Measurements from ENCODE around the gene PLA2G3. TPM values are rescaled to one million over a fixed set of nuclear protein-coding genes. Genes with fewer than 3 reads are reported as not detected.

The PLA2G3 gene
- total RNA-seq, 2 experiments from 2014 or later: not detected

DNA sequence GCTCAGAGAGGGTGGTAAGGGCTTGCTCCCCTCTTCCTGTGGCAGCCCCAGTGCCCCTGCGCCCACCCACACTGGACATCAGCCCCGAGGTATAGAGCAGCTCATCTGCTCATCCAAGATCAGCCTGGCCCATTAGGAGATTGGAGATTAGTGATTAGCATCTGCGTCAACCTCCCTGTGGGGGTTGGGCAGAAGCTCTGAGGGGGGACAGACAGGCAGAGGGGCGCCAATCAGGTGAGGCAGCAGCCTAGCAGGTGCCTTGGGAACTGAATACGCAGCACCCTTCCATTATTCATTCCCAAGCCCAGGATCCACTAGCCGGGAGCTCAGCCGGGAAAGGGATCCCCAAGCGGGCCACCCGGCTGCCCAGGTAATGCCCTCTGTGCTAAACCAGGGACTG lies 48.1 kb downstream of the PLA2G3 start:
- Mint-ChIP-seq H3K36me3 (ENCODE audit: low read depth) (peaks cover 14% of the 10 kb centered on the region), H3K4me1 (no peaks in the 10 kb centered on the region), H3K27ac (no peak overlapping the region), H3K9me3 (no peaks in the 10 kb centered on the region), H3K27me3 (no peaks in the 10 kb centered on the region), H3K4me3 (no peak overlapping the region)
- CTCF ChIA-PET: interaction anchor here (1.1 kb wide), 1 partner anchor 16 kb away, joined by 3 read pairs; no protein-coding TSS in a partner anchor
- DNase-seq: no peak
- POLR2A ChIA-PET: no interaction called here

DNA sequence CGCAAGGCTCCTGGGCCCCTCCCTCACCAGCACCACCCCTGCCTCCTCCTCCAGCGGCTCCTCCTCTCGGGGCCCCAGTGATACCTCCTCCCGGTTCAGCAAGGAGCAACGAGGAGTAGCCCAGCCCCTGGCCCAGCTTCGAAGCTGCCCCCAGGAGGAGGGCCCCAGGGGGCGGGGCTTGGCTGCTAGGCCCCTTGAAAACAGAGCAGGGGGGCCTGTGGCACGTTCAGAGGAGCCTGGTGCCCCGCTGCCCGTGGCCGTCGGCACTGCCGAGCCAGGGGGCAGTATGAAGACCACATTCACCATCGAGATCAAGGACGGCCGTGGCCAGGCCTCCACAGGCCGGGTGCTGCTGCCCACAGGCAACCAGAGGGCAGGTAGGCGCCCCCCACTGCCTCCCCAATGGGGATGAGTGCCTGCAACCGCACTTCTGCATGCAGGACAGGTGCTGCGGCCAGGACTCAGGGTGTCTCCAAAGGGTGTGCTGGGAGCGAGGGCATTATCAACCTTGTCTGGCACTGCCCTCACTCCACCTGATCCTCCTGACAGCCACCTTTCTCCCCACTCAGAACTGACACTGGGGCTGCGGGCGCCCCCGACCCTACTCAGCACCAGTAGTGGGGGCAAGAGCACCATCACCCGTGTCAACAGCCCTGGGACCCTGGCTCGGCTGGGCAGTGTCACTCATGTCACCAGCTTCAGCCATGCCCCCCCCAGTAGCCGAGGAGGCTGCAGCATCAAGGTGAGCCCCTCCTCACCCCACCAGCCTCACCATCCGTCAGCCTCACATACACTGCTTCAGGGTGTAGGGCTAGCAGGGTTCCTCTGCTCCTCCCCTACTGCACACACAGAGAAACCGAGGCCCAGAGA lies 49.0 kb downstream of the PLA2G3 start:
- Mint-ChIP-seq H3K4me3 (no peak overlapping the region), H3K36me3 (ENCODE audit: low read depth) (peaks cover 11% of the 10 kb centered on the region), H3K9me3 (no peaks in the 10 kb centered on the region), H3K27ac (no peak overlapping the region), H3K27me3 (no peaks in the 10 kb centered on the region), H3K4me1 (peaks cover 1% of the 10 kb centered on the region)
- POLR2A ChIA-PET: no interaction called here
- CTCF ChIA-PET: no interaction called here
- DNase-seq: no peak

DNA sequence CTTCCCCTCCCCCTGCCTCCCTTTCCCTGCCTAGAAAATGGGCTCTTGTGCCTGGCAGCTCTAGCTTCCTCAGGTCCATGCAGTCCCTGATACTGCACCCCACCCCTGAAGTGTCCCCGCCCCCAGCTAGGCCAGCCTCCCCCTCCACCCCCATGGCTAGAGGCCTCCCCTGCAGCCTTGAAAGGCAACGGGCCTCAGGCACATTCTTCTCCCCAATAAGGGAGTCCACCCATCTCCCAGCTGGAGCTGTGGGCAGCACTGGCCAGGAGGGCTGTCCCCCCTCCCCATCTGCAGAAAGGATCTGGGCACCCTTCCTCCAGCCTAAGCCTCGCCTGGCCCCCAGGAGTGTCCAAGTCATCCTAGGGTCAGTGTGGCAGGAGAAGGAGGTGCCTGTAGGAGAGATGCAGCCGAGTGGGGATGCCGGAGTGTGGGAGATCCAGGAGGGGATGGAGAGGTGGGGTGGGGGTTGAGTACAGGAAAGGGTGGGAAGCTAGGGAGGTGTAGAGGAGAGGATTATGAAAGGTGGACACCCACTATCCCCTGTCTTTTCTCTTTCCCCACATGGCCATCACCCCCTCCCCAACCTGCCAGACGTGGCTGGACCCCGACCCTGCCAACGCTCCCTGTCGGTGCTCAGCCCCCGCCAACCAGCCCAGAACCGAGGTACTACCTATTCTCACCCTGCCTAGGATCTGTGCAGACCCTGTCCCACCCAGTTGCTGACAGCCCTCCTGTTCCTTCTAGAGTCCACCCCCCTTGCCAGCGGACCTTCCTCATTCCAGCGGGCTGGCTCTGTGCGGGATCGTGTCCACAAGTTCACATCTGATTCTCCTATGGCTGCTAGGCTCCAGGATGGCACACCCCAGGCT lies 49.9 kb downstream of the PLA2G3 start:
- Mint-ChIP-seq H3K27me3 (no peaks in the 10 kb centered on the region), H3K9me3 (no peaks in the 10 kb centered on the region), H3K36me3 (ENCODE audit: low read depth) (peaks cover 4% of the 10 kb centered on the region), H3K27ac (no peak overlapping the region), H3K4me1 (peaks cover 3% of the 10 kb centered on the region), H3K4me3 (no peak overlapping the region)
- POLR2A ChIA-PET: no interaction called here
- CTCF ChIA-PET: no interaction called here
- DNase-seq: no peak

DNA sequence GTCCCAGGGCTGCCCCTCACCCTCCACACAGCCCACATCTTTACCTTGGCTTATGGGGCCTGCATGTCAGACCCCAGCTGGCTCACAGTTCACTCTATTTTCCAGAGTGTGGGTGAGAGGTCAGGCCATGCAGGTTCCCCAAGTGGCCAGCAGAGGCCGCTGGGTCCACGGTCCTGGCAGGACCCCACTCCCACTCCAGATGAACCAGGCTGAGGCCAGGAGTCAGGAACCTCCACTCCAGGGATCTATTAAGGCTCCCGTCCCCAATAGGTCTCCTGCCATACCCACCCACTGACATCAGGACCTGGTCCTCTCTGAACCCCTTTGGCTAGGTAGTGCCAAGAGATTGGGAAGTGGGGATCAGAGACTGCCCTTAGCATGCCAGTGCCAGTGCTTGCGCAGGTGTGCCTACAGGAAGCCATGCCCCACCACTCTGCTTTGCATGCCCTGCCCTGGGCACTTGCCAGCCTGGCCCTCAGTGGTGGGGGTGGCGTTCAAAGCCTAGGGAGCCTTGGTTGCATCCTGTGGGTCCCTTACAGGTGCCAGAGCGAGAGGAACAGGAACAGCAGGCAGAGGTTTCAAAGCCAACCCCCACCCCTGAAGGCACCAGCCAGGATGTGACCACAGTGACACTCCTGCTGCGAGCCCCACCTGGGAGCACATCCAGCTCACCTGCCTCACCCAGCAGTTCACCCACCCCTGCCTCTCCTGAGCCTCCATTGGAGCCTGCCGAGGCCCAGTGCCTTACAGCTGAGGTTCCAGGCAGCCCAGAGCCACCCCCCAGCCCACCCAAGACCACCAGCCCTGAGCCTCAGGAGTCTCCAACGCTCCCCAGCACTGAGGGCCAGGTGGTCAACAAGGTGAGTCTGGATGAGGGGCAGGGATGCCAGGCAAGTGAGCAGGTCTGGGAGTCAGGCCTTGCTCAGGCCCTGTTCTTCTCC lies 50.9 kb downstream of the PLA2G3 start:
- CTCF ChIA-PET: no interaction called here

DNA sequence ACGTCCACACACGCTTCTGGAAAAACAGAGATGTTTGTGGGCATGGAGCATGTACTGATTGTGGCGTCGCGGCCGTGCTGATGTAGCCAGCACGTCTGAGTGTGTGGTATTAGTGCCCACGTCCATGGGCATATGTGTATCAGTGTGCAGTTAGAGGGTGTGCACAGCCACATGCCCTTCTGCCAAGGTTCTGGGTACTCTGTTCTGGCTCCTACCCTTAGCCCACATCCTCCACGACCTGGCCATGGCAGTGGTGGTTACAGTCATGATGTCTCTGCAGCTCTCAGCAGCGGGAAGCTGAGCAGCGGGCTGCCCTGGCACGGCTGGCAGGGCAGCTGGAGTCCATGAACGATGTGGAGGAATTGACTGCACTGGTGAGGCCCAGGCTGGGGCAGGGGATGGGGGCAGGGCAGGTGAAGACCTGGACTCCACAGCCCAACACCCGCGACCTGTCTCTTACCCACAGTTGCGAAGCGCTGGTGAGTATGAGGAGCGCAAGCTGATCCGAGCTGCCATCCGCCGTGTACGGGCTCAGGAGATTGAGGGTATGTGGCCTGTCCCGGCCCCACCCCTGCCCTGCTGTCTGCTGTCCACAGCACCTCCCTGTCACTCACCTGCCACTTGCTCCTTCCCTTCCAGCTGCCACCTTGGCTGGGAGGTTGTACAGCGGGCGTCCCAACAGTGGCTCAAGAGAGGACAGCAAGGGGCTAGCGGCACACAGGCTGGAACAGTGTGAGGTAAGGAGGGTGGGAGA lies 51.9 kb downstream of the PLA2G3 start:
- ChIA-PET CTCF (no interaction called here), POLR2A (no interaction called here)
- H3K27ac Mint-ChIP-seq: no peak overlapping the region

More for the DNA sequence above, 50.9 kb downstream of the PLA2G3 start:
- POLR2A ChIA-PET: no interaction called here
- peak; percentile 46 for DNase-seq
- H3K27me3 Mint-ChIP-seq: no peaks in the 10 kb centered on the region
- H3K4me1 Mint-ChIP-seq: peaks cover 5% of the 10 kb centered on the region
- H3K9me3 Mint-ChIP-seq: no peaks in the 10 kb centered on the region
- H3K36me3 Mint-ChIP-seq (ENCODE audit: low read depth): peaks cover 4% of the 10 kb centered on the region
- no peak overlapping the region for H3K4me3 Mint-ChIP-seq
- no peak overlapping the region for H3K27ac Mint-ChIP-seq

DNA sequence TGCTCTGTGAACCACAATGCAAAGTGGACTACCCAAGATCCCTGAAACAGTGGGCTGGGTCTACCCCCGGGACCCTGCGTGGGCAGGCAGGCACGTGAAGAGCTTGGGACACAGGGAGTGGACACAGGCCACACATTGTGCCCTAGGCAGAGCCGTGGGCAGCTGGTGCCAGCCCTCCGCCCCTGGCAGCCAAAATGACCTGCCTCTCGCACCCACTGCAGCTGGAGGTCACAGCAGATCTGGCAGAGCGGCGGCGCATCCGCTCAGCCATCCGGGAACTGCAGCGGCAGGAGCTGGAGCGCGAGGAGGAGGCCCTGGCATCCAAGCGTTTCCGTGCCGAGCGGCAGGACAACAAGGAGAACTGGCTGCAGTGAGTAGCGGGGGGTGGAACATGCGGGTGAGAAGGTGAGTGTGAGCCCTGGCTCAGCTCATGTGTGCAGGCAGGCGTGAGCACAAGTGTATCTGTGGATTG lies 52.5 kb downstream of the PLA2G3 start:
- DNase-seq: no peak
- no peaks in the 10 kb centered on the region for H3K27me3 Mint-ChIP-seq
- peaks cover 22% of the 10 kb centered on the region for H3K4me1 Mint-ChIP-seq
- no peak overlapping the region for H3K27ac Mint-ChIP-seq
- H3K36me3 Mint-ChIP-seq (ENCODE audit: low read depth): peaks cover 4% of the 10 kb centered on the region
- no peak overlapping the region for H3K4me3 Mint-ChIP-seq
- CTCF ChIA-PET: no interaction called here
- POLR2A ChIA-PET: no interaction called here
- no peaks in the 10 kb centered on the region for H3K9me3 Mint-ChIP-seq

More for the DNA sequence above, 51.9 kb downstream of the PLA2G3 start:
- peaks cover 15% of the 10 kb centered on the region for H3K4me1 Mint-ChIP-seq
- no peaks in the 10 kb centered on the region for H3K9me3 Mint-ChIP-seq
- no peak for DNase-seq
- no peak overlapping the region for H3K4me3 Mint-ChIP-seq
- no peaks in the 10 kb centered on the region for H3K27me3 Mint-ChIP-seq
- peaks cover 4% of the 10 kb centered on the region for H3K36me3 Mint-ChIP-seq (ENCODE audit: low read depth)

DNA sequence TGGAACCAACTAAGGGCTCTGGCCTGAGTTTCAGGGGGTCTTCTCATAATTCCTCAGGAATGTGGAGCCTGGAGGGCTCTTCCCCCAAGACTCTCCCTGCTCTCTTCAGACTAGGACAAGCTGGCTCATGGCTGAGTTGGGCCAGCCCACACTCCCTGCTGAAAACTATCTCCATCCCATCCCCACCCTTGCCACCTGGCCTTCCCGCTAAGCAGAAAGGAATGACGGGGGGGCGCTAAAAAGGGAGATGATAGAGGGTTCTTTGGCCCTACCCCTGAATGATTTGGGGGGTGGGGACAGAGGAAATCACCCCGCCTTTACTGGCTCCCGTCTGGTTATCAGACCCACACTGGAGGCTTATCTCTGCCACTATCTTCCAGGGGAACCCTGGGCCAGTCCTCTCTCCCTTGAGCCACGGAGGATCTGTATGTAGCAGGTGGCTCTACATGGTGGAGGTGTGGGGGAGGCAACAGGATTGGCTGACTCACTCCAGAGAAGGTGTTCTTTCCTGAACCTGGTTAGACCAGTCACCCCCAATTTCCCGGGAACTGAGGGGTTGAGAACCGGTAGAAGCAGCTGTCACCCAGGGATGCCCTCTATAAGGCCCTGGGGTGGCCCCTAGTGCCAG lies 53.5 kb downstream of the PLA2G3 start:
- Mint-ChIP-seq H3K4me3 (no peak overlapping the region), H3K27me3 (no peaks in the 10 kb centered on the region), H3K36me3 (ENCODE audit: low read depth) (peaks cover 4% of the 10 kb centered on the region), H3K4me1 (peaks cover 31% of the 10 kb centered on the region), H3K27ac (no peak overlapping the region), H3K9me3 (no peaks in the 10 kb centered on the region)
- DNase-seq: no peak
- POLR2A ChIA-PET: interaction anchor here (2.0 kb wide), 1 partner anchor 20 kb away, joined by 9 read pairs; the partner anchor contains the start of gene SELENOM
- CTCF ChIA-PET: interaction anchor here (0.7 to 2.8 kb wide), 2 partner anchors 8 to 18 kb away, joined by 3 to 17 read pairs; no protein-coding TSS in a partner anchor

DNA sequence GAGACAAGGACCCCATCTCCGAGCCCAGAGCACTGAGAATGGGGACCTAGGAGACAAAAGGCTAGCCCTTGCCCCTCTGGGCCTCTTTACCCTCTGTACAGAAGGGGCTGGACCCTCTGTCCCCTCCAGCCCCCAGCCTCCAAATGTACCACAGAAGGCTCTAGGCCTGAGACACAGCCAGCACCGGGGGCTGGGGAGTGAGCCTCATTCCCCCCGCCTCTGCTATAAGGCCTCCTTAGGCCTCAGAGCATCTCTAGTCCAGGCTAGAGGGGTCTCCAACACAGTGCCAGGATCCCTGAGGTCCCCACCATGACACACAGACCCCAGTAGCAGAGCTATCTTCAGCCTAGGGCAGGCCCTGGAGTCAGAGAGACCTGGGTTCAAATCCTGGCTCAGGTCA lies 54.4 kb downstream of the PLA2G3 start:
- H3K27me3 Mint-ChIP-seq: no peaks in the 10 kb centered on the region
- H3K9me3 Mint-ChIP-seq: no peaks in the 10 kb centered on the region
- DNase-seq: no peak
- H3K4me3 Mint-ChIP-seq: peak overlapping the region; percentile 76
- ChIA-PET CTCF (interaction anchor here (0.7 to 4.5 kb wide), 11 partner anchors 9 to 323 kb away, joined by 3 to 42 read pairs (median 9); partner anchors contain the start of genes MORC2, RNF185, SELENOM and TUG1), POLR2A (interaction anchor here (1.4 to 4.1 kb wide), 6 partner anchors 21 to 451 kb away, joined by 3 to 40 read pairs (median 6); partner anchors contain the start of genes MORC2, SELENOM and TUG1)
- H3K27ac Mint-ChIP-seq: no peak overlapping the region
- peaks cover 4% of the 10 kb centered on the region for H3K36me3 Mint-ChIP-seq (ENCODE audit: low read depth)
- peaks cover 35% of the 10 kb centered on the region for H3K4me1 Mint-ChIP-seq

DNA sequence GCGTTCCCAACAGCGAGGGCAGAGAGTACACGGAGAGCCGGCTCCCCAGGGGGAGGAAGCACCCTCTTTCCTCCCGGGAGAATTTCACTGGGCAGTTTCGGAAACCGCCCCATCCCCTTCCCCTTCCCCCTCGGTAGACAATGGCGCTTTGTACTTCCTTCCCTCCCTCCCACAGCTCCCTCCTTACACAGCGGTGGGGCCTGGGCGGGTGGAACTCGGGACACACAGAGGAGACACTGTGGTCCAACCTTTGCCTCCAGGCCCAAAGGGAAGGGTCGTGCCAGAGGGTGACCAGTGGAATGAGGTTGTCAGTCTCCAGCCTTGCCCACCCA lies 54.8 kb downstream of the PLA2G3 start:
- H3K36me3 Mint-ChIP-seq (ENCODE audit: low read depth): peaks cover 4% of the 10 kb centered on the region
- H3K4me3 Mint-ChIP-seq: peak overlapping the region; percentile 76
- no peak for DNase-seq
- CTCF ChIA-PET: interaction anchor here (0.5 to 4.5 kb wide), 23 partner anchors 9 to 450 kb away, joined by 3 to 42 read pairs (median 6); partner anchors contain the start of genes MORC2, RNF185, SELENOM and SLC35E4
- H3K4me1 Mint-ChIP-seq: peaks cover 39% of the 10 kb centered on the region
- H3K27ac Mint-ChIP-seq: peak overlapping the region; percentile 73
- no peaks in the 10 kb centered on the region for H3K27me3 Mint-ChIP-seq
- H3K9me3 Mint-ChIP-seq: no peaks in the 10 kb centered on the region
- POLR2A ChIA-PET: interaction anchor here (0.8 to 4.1 kb wide), 11 partner anchors 18 to 450 kb away, joined by 3 to 40 read pairs (median 4); partner anchors contain the start of genes MORC2, PIK3IP1, SELENOM and TUG1

DNA sequence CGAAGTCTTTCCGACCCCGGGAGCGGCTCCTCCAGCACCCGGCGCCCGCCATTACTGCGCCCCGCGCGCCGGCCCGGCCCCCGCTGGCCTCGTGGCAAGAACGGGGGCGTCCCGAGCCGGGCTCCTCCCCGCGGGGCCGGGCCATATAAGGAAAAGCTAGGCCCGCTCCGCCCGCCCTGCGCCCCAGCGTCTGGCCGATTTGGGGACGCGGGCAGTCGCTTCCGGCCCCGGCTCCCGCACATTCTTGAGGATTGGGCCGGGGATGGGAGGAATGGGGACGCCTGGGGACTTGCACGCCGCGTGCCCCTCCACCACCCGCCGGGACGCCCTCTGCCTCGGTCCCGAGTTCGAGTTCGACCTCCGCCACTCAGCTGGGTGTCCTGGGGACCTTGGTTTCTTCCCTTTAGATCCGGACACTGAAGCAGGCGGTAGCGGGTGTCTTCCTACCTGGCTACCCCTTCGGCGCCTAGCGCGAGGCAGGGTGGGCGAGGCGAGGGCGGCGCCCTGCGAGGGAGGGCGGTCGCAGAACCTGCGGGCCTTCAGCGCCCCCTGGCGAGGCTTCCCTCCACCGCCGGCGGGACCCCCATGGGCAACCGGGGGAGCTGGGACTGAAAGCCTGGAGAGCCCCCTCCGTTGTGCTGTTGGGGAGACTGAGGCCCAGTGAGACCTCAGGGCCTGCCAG lies 55.4 kb downstream of the PLA2G3 start:
- H3K36me3 Mint-ChIP-seq (ENCODE audit: low read depth): peaks cover 4% of the 10 kb centered on the region
- CTCF ChIA-PET: interaction anchor here (0.5 to 4.5 kb wide), 29 partner anchors 10 to 450 kb away, joined by 3 to 42 read pairs (median 5); partner anchors contain the start of genes MORC2, RNF185, SELENOM and SLC35E4
- POLR2A ChIA-PET: interaction anchor here (0.5 to 4.1 kb wide), 19 partner anchors 9 to 450 kb away, joined by 3 to 40 read pairs (median 4); partner anchors contain the start of genes MORC2, PIK3IP1, SELENOM and TUG1
- H3K27me3 Mint-ChIP-seq: no peaks in the 10 kb centered on the region
- H3K27ac Mint-ChIP-seq: peak overlapping the region; percentile 73
- DNase-seq: peak; percentile 89
- peaks cover 40% of the 10 kb centered on the region for H3K4me1 Mint-ChIP-seq
- H3K9me3 Mint-ChIP-seq: no peaks in the 10 kb centered on the region
- H3K4me3 Mint-ChIP-seq: peak overlapping the region; percentile 82

All from activated CD4-positive, alpha-beta memory T cell treated with anti-CD3 and anti-CD28 coated beads, Interleukin-2, amount 10 ng/mL, durations not matched to agents 7 days and 5 days (primary cell).